GM12891 (cell line): ENCODE measurements around the gene FANCE.

ENCODE experiments used
- POLR2A ChIP-seq: IDR thresholded peaks from 2 replicates; pipeline ENCODE4 v1.6.1; 2011; ENCODE audit warnings: low read depth, low read length, control low read depth
- POLR2AphosphoS5 ChIP-seq: IDR thresholded peaks from 2 replicates; pipeline ENCODE4 v1.6.1; 2011; ENCODE audit warnings: low read depth, low read length, control low read depth
- TAF1 ChIP-seq: IDR thresholded peaks from 2 replicates; pipeline ENCODE4 v1.6.1; 2011; ENCODE audit warnings: low read depth, low read length, control low read depth

GRCh38 chr6:35402856-35403191, 49.3 kb upstream of the FANCE start:
- TF ChIP-seq POLR2A (no peak), POLR2AphosphoS5 (no peak), TAF1 (no peak)
